Skin of body (tissue), 2 donors: Measurements from ENCODE around the gene IQSEC1. TPM values are rescaled to one million over a fixed set of nuclear protein-coding genes. Genes with fewer than 3 reads are reported as not detected.

Experiments
- DNase-seq: peaks from one replicate; lab custom pipeline; 2025; lab: John Stamatoyannopoulos, UW
- total RNA-seq: library from RNA; depleted of rRNA; stranded (reverse); fragments of >200 nt; gene quantifications from one replicate; pipeline ENCODE4 v1.2.3, GENCODE V29; 2014

Gene IQSEC1
- total RNA-seq, 1 donor from 2014 or later, result 21.5 TPM

- DNase-seq, result no peak
Measured at GRCh38 chr3:13107661-13108060, 34.4 kb upstream of the IQSEC1 start.

GRCh38 chr3:13106308-13107001 lies 33.2 kb upstream of the IQSEC1 start:
- DNase-seq, result no peak

DNA sequence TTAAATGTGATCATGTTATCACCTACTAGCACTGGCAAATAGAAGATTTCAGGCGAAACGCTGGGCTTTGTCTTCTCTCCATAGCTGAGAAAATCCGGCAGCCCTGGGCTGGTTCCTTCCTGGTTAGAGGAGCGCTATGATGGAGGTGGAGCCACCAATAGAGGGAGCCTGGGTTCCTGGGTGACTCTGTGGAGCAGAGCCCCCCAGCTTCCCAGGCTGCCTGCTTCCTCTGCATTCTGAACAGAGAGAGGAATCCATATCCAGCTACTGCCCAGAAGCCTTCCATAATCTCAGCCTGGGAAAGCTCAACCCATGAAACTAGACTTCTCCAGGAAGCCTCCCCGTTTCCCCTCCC lies 32.6 kb upstream of the IQSEC1 start:
- no peak for DNase-seq

DNA sequence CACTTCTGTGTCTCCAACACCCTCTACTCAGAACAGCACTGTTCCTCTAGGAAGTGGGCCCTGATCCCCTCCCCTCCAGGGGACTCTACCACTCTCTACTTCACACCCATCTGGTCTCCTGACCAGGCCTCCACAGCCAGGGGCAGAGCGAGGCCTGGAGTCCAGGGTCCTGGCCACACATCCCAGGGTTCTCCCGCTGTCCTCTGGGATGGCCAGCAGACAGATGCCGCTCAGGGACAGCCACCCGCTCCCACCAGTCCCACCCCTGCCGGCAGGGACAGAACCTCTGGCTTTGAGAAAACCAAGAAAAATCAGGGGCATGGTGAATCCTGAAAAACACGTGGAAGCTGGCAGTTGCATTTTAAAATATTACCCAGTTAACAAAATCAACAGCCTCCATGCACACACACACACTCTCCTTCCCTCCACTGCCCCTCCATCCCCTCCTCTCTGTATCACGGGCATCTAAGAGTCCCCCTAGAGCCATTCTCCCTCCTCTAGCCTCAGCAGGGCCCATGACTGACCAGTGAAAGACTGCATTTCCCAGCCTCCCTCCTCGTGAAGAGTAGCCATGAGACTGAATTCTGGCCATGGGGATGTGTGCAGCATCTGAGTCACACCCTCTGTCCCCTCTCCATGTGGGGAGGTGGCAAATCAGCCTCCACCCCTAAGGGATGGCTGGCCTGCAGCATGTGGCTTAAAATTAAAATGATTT lies 32.1 kb upstream of the IQSEC1 start:
- DNase-seq, result no peak

DNA sequence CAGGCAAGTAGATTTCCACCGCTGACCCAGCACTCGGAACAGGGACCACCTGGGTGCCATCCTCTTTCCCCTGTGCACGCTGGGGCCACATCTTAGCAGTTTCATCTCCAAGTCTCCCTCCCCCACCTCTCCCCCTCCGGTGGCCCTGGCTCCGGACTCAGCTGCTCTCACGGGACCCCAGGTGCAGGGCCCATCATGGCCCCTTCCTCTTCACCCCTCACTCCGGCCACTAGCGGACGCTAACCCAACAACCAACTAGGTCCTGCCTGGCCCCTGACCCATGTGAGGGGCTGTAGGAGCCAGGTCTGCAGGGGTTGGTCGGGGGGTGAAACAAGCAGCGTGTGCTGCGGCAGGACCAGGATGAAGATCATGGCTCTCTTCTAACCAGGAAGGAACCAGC lies 31.3 kb upstream of the IQSEC1 start:
- DNase-seq, result no peak

DNA sequence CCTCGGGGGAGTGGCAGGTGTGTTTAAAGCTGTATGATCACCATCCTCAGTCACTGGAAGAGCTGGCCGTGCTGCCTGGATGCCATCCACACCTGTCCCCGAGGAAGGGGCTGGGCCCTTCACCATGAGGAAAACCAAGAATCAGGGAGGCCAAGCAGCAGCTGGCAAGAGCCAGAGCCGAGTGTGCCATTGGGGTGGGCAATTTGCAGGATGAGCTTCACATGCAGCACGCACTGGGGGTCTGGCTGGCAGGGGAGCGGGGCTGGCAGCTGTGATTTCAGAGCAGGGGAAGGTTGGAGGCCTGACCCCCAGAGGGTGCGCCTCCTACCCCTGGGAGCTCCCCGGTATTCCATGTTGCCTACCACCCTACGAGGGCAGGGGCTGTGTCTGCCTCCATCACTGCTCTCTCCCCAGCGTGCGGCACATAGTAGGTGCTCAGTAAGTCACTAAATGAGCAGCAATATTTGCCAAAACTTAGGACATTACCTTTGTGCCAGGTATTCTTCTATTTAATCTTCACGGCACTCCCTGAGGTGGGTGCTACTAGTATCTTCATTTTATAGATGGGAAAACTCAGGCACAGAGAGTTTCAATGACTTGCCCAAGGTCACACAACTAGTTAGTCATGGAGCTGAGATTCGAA lies 30.3 kb upstream of the IQSEC1 start:
- no peak for DNase-seq

DNA sequence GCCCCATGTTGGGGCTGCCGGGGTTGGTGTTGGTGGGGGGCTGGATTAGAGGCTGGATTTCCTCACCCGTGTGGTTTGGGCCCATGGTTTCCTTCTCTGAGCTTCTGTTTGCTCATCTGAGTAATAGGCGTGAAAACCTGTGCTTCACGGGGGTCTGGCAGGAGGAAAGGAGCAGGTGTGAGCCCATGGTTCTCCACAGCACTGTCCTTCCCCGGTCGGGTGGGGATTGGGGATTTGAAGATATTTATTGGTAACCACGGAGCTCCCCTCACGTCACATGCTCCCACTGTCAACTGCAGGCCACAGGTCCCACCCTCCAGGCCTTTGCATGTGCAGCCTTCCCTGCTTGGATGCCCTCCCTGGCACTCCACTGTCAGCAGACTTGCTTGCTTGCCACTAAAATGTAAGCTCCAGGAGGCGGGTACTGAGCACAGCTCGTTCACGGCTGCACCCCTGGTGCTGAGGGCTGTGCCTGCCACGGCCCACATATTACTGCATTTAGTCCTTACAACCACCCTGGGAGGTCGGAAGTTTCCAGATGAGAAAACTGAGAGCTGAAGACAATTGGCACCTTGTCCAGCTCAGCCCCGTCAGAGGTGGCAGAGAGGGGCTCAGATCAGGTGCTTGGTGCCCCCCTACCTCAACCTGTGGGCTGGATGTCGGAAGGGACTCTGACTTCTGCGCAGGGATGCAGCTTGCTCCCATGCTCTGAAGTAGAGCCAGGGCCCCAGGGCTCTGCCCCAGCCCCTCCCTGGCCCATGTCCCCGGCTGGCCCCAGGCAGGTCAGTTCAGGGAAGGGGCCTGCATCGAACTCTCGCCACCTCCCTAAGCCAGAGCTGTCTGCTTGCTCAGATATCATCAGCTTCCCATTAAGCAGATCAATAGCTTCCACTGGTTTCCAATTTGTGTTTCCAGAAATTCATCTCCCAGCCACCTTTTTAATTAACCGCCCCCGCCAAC lies 29.4 kb upstream of the IQSEC1 start:
- DNase-seq, result no peak

GRCh38 chr3:13099707-13100106 lies 26.5 kb upstream of the IQSEC1 start:
- DNase-seq, result no peak

DNA sequence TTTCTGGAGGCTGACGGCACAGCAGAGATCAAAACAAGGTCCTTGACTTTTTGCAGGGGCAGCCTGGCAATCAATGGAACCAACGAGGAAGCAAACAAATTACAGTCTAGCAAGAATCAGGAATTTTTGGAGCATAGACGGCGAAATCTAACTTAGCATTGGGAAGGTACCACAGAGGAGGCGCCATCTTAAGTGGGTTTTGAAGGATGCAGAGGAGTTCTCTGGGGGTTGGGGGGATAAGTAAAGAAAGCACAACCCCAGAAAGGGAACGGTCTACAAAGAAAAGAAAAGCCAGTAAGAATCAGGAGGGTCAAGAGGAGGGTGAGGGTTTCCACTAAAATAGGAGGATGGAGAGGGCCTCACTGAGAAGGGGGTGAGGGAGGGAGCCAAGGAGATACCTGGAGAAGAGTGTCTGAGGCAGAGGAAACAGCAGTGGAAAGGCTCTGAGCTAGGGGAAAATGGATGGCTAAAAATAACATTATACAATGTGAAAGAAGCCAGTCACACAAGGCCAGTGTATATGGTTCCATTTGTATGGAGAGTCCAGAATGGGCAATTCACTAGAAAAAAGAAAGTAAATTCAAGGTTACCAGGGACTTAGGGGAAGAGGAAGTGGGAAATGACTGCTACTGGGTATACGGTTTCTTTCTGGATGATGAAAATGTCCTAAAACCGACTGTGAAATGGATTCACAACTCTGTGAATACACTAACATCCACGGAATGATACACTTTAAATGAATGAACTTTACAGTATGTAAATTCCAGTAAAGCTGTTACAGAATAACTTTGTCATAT lies 25.2 kb upstream of the IQSEC1 start:
- no peak for DNase-seq

GRCh38 chr3:13096356-13096755 lies 23.1 kb upstream of the IQSEC1 start:
- DNase-seq, result no peak

GRCh38 chr3:13095408-13095937 lies 22.2 kb upstream of the IQSEC1 start:
- DNase-seq, result peak; percentile 16

DNA sequence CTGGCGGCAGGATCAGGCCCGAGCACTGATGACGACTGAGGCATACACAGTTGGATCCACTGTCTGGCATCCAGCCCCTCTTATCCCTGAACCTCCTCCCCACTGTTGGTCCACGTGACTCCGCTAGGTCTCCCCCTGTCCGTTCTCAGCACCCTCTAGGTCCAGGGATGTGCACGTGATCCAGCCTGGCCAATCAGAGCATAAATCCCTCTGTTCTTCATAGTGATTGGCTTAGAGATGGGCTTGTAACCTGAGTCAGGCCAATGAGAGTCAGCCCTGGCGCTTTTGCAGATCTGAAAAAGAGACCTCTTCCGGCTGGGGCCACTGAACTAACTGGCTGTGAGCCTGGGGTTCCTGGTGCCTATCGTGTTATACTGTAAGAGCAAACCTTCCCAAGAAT lies 20.5 kb upstream of the IQSEC1 start:
- no peak for DNase-seq

DNA sequence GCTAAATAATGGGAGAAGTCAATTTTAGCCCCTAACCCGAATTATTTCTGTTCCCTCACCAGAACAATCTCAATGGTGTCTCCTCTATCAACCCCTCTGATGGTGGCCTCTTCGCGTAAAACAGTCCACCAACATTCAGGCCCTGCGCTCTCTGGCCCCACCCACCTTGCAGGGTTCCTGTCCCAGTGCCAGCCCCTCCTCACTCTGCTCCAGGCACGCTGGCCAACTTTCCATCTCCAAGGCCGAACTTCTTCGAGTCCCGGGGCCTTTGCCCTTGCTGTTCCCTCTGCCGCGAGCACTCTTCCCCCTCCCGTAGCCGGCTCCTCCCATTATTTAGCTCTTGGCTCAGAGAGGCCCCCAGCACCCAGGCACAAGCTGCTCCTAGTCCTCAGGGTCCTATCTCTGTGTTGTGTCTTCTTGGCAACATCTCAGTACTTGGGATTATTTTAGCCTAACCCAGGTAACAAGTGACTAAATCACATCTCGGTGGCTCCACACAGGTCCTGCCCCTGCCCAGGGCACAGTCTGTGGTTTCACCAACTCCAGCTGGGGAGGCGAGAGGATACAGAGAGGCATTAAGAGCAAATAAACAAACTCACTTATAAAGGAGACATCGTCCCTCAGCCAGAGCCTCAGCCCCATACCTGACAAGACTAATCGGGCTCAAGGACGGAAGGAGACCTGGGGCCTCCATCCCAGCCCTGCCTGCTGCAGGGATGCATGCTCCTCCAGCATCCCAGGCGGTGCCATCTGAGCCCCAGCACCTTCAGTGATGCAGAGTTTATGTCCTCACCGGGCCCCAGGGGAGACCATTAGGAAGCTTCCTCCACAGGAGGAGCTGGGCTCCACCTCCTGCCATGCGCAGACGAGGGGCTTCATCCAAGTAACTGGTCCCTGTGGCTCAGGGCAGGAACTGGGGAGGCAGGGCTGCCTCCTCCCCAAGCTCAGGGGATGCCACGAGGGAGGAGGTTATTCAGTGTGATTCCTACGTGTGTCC lies 19.7 kb upstream of the IQSEC1 start:
- no peak for DNase-seq

DNA sequence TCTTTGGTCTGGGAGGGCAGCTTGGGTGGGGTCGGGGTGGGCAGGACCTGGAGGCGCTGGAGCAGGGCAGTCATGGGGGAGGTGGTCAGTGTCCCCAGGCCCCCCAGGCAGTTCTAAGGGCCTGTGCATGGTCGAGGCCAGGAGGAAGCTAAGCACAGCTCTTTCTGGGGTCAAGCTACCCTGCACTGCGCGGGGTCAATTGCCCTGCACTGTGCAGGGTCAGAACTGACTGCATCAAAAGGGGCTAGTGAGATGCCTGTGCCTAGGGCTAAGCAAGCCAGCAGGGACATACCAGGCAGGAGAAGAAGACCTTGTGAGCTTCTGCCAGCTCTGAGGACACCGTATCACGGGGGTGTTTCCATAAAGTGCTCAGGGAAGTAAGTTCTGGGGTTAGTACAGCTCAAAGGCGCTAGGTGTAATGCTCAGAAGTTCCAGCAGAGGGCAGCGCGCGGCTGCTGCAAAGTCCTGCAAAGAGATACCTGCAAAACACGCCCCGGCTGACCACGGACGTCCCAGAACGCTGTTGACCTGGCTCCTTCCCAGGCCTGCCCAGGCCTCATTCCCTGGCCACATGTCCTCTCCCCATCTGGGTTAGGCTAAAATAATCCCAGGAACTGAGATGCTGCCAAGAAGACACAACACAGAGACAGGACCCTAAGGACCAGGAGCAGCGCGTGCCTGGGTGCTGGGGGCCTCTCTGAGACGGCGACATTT lies 18.8 kb upstream of the IQSEC1 start:
- DNase-seq, result no peak

DNA sequence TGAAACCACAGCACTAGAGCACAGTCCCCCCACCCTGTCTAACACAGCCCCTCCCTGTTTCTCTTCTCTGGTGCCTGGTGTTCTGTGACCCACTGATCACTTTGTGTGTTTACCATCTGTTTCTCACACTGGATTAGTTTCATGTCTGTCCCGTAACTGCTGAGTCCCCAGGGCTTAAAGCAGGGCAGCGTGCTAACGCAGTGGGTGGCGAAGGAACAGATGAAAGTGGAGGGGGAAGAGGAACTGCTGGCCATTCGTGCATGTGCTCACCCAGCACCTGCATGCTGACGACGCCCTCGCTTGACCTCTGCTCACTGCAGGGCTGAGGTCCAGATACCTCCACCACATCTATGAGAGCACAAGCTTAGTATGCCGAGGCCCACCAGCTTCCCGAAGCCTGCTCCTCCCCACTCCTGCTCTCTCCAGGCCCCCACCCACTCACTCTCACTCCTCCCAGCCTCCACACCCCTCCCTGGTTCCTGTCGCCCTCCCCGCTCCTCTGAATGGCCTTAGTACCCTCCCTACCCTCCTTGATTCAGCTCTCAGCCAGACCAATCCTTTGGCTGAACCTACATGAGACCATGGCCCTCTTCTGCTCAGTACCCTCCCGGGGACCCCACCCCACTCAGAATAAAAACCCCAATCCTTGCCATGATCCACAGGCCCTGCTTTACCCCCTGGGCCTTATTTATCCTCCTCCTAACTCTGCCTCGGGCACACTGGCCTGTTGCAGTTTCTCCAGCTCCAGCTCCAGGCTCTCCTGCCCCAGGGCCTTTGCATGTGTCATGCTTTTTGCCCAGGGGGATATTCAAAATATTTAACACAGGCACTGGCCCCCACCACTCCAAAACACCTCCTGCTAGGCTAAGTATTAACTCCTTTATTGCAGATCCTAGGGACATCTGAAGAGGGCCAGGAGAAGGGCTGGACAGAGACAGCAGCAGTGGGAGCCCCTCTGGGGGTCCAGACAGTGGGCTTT lies 15.1 kb upstream of the IQSEC1 start:
- no peak for DNase-seq

- no peak for DNase-seq
Measured at GRCh38 chr3:13087320-13087990, 14.2 kb upstream of the IQSEC1 start.

- DNase-seq, result no peak
Measured at GRCh38 chr3:13086531-13086981, 13.3 kb upstream of the IQSEC1 start.
